Activated T-cell treated with anti-CD3 and anti-CD28 coated beads for 1 hour (primary cell): ENCODE data around the gene ARID1B.
"Not testable (repeated sequence)": the region's sequence is repeated elsewhere in the genome, so short reads cannot be mapped to it uniquely, and the experiment has no call there.

Experiments used
- DNase-seq: peaks from one replicate; pipeline ENCODE4 v3.0.0-alpha.2; 2020; ENCODE audit warnings: low read depth

ARID1B gene

GRCh38 chr6:156940221-156940620, 163.0 kb downstream of the ARID1B start:
- DNase-seq: no peak

DNA sequence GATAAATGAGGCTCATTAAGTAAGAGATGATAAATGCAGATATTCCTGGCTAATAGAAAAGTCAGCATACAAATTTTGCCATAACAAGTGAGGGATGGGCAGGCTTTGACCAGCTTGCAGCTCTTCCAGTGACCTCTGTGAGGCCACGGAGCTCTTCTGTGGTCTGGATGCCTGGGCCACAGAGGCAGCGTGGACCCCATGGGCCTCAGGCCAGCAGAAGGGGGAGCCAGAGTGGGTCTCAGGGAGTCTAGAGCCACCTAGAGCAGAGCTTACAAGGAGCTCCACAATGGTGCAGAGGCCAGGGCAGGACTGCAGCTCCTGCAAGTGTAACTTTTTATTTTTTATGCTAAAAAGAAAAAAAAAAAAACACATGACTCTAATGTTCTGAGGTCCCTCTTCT, 165.1 kb downstream of the ARID1B start:
- DNase-seq: no peak

- no peak for DNase-seq
Observed at GRCh38 chr6:156943166-156943565, 166.0 kb downstream of the ARID1B start.

- DNase-seq: no peak
Observed at GRCh38 chr6:156943816-156944215, 166.6 kb downstream of the ARID1B start.

DNA sequence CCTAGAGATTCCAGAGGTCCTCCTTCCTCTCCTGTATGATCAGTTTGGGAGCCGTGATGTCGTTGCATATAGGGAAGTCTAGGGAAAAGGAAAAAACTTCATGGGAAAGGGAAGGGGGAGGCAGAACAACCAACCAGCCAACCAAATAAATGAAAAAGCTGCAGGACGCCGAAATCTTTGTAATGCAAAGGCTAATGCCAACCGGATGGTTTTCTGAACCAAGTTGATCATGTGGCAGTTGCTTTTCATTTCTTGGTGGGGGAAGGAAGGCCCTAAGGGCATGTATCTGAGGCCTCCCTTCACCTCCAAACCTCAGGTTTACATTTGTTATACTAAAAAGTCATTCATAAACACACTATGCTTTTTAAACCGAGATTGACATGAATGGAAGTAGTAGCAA, 167.2 kb downstream of the ARID1B start:
- no peak for DNase-seq

DNA sequence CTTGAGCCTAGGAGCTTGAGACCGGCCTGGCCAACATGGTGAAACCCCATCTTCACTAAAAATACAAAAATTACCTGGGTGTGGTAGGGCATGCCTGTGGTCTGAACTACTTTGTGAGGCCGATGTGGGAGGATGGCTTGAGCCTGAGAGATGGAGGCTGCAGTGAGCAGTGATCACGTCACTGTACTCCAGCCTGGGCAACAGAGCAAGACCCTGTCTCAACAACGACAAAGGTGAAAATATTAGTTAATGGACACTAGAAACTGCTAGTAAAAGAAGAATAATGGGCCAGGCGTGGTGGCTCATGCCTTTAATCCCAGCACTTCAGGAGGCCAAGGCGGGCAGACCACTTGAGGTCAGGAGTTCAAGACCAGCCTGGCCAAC, 168.6 kb downstream of the ARID1B start:
- DNase-seq: not testable (repeated sequence)

GRCh38 chr6:156946370-156946936, 169.3 kb downstream of the ARID1B start:
- no peak for DNase-seq

DNA sequence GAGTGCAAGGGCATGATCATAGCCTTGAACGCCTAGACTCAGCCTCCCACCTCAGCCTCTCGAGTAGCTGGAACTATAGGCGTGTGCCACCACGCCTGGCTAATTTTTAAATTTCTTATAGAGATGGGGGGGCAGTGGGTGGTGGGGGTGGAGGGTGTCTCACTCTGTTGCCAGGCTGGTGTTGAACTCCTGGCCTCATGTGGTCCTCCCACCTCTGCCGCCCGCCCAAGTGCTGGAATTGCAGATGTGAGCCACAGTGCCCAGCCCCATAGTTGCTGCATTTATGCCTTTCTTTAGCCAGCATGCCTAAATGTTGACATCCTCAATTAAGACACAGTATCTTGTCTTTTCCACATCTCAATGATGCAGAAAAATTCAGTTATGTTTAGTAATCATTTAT, 171.1 kb downstream of the ARID1B start:
- DNase-seq: no peak

- DNase-seq: no peak
Observed at GRCh38 chr6:156948807-156949206, 171.6 kb downstream of the ARID1B start.

DNA sequence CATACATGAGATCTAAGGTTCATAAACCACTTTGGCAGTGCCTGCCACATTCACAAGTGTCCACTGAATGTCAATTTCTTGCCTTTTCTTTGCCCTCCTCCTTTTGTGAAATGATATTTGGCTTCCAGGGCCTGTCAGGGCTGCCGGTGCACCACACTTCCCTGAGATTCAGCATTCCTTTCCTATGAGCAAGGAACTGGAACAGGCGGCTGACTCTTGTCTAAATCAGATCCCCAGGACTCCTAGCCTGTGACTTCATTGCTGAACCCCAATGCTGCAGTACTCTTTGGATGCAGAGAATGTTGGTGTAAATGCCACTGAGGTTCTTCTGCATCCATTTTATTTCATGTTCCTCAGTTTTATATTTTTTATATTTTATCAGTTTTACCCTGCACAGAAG, 172.2 kb downstream of the ARID1B start:
- no peak for DNase-seq

- DNase-seq: no peak
Observed at GRCh38 chr6:156950084-156950483, 172.9 kb downstream of the ARID1B start.

- no peak for DNase-seq
Observed at GRCh38 chr6:156950531-156950930, 173.4 kb downstream of the ARID1B start.

- no peak for DNase-seq
Observed at GRCh38 chr6:156952401-156952800, 175.2 kb downstream of the ARID1B start.

GRCh38 chr6:156953127-156953478, 175.9 kb downstream of the ARID1B start:
- DNase-seq: no peak

DNA sequence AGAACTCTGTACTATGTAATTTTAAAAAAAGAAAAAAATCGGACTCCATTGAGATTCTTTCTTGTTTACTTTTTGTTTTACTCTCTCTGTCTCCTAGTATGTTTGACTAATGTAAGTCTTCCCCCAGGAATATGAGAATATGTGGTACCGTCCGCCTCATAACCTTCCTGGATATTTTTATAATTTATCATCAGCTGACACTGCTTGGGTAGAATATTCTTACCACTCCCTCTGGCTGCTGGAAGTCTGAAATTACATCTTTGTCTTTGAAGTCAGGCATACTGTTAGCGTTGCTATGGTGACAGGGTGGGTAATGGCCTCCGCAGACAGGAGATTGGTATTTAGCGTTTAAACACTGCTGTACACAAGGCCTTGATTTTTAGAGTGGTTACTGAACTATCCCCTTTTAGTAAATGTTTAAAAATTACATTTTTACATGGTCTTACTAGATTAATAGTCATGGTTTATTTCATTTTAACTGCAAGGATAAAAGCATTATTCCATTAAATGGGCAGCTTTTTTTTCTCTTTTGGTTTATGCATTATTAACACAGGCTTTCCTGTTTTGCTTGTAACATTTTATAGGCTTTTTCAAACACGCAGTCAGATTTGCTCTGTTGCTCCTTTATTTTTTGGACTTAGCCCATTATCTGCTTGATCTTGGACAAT, 176.4 kb downstream of the ARID1B start:
- DNase-seq: no peak

DNA sequence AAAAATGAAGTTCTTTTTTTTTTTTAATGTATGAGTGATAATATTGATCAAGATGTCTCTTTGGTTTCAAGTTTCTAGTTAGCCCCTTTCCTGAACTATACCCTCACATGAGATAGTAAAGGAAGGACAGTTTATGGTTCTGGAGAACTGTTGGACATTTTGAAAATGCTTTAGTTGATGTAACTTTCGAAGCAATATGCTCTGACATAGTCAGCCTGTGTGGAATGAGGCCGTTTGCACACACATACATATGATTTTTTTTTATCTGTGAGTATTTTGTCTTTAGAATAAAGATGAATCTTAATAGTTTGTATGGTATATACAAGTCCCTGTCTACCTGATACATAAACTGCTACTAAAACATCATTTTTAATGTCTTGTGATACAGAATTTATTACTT, 177.0 kb downstream of the ARID1B start:
- no peak for DNase-seq

- DNase-seq: no peak
Observed at GRCh38 chr6:156954816-156955215, 177.6 kb downstream of the ARID1B start.

GRCh38 chr6:156955494-156956183, 178.5 kb downstream of the ARID1B start:
- no peak for DNase-seq

DNA sequence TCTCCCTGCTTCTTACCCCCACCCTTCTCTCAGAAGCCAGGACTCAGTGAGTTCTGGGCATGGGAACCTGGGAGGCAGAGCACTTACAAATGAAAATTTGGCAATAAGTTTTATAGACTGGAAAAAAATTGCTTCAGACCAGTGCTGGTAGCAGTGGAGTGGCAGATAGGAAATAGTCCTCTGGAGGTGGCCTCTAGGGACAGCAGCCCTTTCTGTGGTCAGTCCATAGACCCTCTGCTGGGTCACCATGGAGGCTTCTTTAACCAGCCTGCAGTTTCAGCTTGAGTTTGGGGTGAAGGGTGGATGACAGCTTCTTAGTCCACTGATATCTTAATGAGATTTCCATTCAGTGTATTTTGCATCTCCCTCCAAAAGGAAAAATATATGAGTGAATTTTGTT, 179.1 kb downstream of the ARID1B start:
- DNase-seq: no peak

DNA sequence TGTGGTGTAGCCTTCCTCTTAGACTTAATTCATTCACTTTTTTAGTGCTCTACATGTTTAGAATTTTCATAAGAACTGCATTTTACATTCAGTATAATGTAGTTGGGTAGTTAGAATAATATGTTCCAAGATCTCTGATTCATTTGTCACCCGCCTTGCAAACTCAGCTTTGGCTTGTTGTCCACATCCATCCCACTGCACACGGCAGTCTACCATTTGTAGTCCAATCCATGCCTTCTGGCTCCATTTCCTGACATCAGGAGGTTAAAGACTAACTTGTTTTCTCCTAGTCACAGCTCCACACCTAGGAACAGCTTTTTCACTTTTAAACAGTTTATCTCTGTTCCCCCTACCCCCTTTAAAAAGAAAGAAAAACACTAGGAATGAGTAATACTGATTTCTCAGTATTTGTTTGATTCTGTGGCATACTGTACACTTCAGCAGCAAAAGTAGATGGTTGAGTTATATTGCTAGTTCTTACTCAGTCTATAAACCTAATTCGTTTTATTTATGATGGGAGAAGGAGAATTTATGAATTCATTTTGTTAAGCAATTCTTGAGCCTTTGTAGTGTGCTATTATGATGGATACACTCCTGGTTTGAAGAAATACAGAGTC, 180.9 kb downstream of the ARID1B start:
- DNase-seq: no peak

- DNase-seq: no peak
Observed at GRCh38 chr6:156960525-156960924, 183.3 kb downstream of the ARID1B start.

DNA sequence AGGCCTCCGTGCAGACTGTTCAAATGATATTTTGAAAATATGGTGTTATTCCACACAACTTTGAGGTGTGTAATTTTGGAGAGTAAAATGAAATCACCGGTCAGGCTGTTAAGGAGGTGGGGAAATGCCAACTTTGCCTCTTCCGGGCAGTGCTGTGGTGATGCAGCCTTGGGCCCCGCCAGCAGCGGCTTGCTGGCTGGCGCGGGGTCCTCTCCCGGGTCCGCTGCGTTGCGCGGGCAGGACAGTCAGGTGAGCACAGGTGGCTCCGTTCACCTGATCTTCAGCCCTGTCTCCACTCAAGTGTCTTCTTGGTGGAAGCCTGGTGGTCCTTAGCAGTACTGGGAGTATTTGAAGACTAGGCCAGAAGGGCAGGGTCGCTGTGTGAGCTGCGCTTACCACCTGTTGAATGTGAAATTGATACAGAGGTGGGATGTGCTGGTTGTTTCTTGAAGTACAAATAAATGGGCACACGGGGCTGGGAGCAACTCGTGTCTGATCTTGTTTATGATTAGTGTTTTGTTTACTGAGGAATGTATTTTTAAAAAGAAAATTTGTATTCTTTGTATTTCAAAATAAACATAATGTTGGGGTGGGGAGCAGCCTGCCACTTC, 184.2 kb downstream of the ARID1B start:
- DNase-seq: no peak
